Subcutaneous preadipocyte (primary cell): ENCODE measurements around the gene HS3ST6. TPM values are rescaled to one million over a fixed set of nuclear protein-coding genes. Genes with fewer than 3 reads are reported as not detected.

ENCODE experiments used
- small RNA-seq: library from RNA; depleted of rRNA; stranded (forward); fragments of <200 nt; gene quantifications from one replicate; pipeline ENCODE3, GENCODE V24; 2012
- total RNA-seq: library from RNA; depleted of rRNA; stranded (reverse); fragments of >200 nt; gene quantifications from 2 replicates; pipeline ENCODE4 v1.2.3, GENCODE V29; 2012

Gene HS3ST6
- not detected in 2 replicates for total RNA-seq

DNA sequence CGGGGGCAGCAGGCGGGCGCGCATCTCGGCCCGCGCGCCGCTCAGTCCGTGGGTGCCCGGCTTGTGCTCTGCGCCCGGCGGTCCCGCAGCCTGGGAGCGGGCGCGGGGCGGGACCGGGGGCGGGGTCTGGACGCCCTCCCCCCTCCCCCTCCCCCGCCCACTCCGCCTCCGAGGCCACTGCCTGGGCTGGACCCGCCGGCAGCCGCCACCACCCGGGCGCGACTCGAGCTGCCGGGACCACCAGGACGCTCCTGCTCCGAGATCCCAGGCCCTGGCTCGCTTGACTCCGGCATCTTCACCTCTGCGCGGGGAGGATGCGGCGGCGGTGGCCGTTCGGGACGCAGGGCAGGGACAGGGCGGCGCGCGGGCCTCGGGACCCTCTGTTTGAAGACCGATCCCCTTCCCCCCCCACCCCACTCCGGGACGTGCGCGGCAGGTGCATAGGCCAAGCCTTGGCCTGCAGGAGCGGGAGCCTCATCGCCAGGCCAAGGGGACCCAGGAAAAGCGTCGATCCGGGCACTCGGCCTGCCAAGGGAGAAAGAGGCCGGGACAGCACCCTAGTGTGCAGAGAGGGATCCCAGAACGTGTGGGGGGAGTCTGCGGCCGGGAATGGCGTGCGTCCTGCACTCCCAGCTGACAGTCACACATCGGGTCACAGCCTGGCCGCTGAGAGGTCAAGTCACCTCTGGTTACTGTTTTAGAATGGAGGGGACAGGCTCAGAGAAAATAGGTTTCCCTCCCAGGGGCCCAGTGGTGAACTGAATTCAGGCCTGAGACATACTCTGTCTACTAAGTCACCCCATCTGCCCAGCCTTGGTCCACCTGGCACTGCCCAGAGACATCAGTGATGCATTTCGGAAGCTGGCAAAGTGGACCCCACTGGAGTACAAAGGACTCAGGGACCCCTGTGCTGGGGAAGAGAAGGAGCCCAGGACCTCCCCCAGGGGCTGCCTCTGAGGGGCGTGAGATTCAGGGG lies at the start of gene HS3ST6:
TSS of gene HS3ST6 (minus strand) at position 65 of the 976 bp plus-strand sequence. CDS start 92 bp downstream, outside the sequence.

DNA sequence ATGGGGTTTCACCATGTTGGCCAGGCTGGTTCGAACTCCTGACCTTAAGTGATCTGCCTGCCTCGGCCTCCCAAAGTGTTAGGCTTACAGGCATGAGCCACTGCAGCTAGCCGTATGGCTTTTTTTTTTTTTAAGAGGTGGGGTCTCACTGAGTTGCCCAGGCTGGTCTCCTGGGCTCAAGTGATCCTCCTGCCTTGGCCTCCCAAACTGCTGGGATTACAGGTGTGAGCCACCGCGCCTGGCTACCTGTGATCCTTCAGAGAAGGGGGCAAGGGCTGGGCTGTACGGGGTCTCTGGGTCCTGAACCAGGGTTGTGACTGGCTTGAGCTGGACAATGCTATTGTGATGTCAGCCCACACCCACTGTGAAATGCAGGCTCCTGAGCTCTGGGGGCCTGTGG lies 48.2 kb upstream of the HS3ST6 start, which contains the start of gene RNF151:
TSS of gene RNF151 (plus strand) at position 397 of the 400 bp plus-strand sequence. CDS start 26 bp downstream, outside the sequence.

GRCh38 chr16:1964506-1965395 lies 46.5 kb upstream of the HS3ST6 start, which contains the start of gene RPS2:
TSS of gene RPS2 (minus strand) at chr16:1964826. CDS start at chr16:1964625, 201 bp downstream.

GRCh38 chr16:1959269-1960039 lies 41.2 kb upstream of the HS3ST6 start, which contains the start of gene NDUFB10:
TSS of gene NDUFB10 (plus strand) at chr16:1959538. CDS start at chr16:1959625, 87 bp downstream.

DNA sequence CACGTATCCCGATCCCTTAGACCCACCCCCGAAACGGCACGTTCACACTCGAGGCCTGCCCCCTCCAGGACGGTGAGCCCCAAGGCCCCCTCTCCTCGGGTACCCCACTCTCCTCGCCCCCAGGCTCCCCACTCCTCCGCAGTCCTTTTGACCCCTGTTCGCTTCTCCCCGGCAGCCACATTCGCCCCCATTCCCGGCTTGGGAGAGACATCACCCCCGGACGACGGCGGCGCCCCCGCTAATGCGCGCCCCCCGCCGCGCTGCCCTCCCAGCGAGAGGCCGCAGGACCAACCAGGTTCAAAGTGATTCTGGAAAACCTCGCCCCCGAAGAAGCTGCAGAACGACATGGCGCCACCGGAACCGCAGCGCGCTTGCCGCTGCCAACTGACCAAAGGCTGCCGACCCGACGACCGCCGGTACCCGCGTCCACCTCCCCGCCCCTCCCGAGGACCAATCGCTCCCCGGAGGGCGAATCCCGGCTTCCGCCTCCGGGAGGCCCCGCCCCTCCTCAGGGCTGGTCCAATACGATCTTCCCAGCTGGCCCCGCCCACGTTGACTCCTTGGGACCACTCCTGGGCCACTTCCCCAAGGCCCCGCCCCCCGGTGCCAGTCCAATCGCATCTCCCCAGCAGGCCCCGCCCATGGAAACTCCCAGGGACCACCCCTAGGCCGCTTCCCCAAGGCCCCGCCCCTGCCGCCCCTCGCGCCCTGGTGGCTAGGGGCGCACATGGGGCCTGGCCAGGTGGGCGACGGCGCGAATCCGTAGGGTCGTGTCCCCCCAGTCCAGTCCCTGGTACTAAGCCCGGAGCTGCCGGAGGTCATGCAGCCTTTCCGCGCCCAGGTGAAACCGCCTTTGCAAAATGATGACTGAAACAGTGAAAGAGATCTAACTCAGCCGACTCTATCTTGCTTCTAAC lies 24.9 kb upstream of the HS3ST6 start, which contains the start of gene MSRB1:
TSS of gene MSRB1 (minus strand) at position 390 of the 917 bp plus-strand sequence. CDS start at position 347, 43 bp downstream.

DNA sequence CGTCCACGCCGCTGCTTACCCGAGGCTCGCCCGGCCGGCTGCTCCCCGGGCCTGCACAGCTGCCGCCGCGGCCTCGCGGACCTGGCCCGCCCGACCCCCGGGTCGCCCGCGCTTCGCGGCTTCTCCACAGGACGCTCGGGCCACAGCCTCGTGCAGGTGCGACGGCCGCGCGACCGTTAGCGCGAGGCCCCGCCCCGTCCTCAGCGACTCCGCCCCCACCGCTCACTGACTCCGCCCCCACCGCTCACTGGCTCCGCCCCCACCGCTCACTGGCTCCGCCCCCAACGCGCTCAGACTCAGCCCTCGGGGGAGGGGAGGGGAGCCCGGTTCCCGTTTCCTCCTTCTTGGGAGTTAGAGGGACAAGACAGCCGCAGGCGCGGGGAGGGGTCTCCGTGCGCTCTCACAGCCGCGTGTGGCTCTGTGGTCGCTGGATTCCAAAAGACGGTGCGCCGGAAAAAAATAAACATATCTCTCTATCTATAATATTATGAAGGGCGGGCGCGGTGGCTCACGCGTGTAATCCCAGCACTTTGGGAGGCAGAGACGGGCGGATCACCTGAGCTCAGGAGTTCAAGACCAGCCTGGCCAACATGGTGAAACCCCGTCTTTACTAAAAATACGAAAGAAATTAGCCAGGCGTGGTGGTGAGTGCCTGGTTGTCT lies 46.1 kb downstream of the HS3ST6 start, which contains the start of gene MEIOB:
TSS of gene MEIOB (minus strand) at position 191 of the 662 bp plus-strand sequence. CDS start 3,989 bp downstream, outside the sequence.

Small RNAs within 50 kb of the gene (small RNA-seq; reads per million reads assigned to genes)
- gene SNORA10: not detected
- gene SNORA64: not detected

Other genes with a start within 250 kb of the HS3ST6 start
- 52.2 and 57.7 TPM in 2 replicates for gene JPT2, start 240.1 kb downstream of the HS3ST6 start, total RNA-seq
- gene MAPK8IP3, start 212.2 kb downstream of the HS3ST6 start, total RNA-seq: 40.4 and 57.9 TPM in 2 replicates
- 29.9 and 37.5 TPM in 2 replicates for gene NME3, start 146.9 kb downstream of the HS3ST6 start, total RNA-seq
- 11.7 and 18.4 TPM in 2 replicates for gene EME2, start 145.6 kb downstream of the HS3ST6 start, total RNA-seq
- gene MRPS34, start 145.3 kb downstream of the HS3ST6 start, total RNA-seq: 68.0 and 88.2 TPM in 2 replicates
- gene SPSB3, start 135.8 kb downstream of the HS3ST6 start, total RNA-seq: 20.3 and 27.2 TPM in 2 replicates
- 69.8 and 79.4 TPM in 2 replicates for gene NUBP2, start 135.5 kb downstream of the HS3ST6 start, total RNA-seq
- gene IGFALS, start 124.7 kb downstream of the HS3ST6 start, total RNA-seq: under 0.01 TPM in 1 of 2 replicates, not detected in the other
- 14.7 and 24.3 TPM in 2 replicates for gene HAGH, start 91.6 kb downstream of the HS3ST6 start, total RNA-seq
- 52.6 and 61.7 TPM in 2 replicates for gene FAHD1, start 91.2 kb downstream of the HS3ST6 start, total RNA-seq
- not detected in 2 replicates for gene MEIOB, start 46.3 kb downstream of the HS3ST6 start, total RNA-seq
- gene MSRB1, start 24.8 kb upstream of the HS3ST6 start, total RNA-seq: 12.7 and 15.4 TPM in 2 replicates
- not detected in 2 replicates for gene RPL3L, start 36.3 kb upstream of the HS3ST6 start, total RNA-seq
- 133 and 161 TPM in 2 replicates for gene NDUFB10, start 41.1 kb upstream of the HS3ST6 start, total RNA-seq
- 1,799 and 3,882 TPM in 2 replicates for gene RPS2, start 46.4 kb upstream of the HS3ST6 start, total RNA-seq
- gene RNF151, start 48.4 kb upstream of the HS3ST6 start, total RNA-seq: not detected in 2 replicates
- gene TBL3, start 53.6 kb upstream of the HS3ST6 start, total RNA-seq: 49.2 and 51.6 TPM in 2 replicates
- 0.39 TPM in 1 of 2 replicates, not detected in the other for gene NOXO1, start 63.1 kb upstream of the HS3ST6 start, total RNA-seq
- 9.9 and 13.1 TPM in 2 replicates for gene GFER, start 65.8 kb upstream of the HS3ST6 start, total RNA-seq
- gene SYNGR3, start 71.6 kb upstream of the HS3ST6 start, total RNA-seq: 0.73 and 1.4 TPM in 2 replicates
- 26.8 and 35.0 TPM in 2 replicates for gene ZNF598, start 91.4 kb upstream of the HS3ST6 start, total RNA-seq
- gene NPW, start 101.4 kb upstream of the HS3ST6 start, total RNA-seq: 1.5 TPM in 1 of 2 replicates, not detected in the other
- 4.8 and 5.1 TPM in 2 replicates for gene NHERF2, start 108.5 kb upstream of the HS3ST6 start, total RNA-seq
- gene NTHL1, start 129.4 kb upstream of the HS3ST6 start, total RNA-seq: 19.7 and 31.6 TPM in 2 replicates
- 56.2 and 62.2 TPM in 2 replicates for gene TSC2, start 129.6 kb upstream of the HS3ST6 start, total RNA-seq
- 95.8 and 107 TPM in 2 replicates for gene PKD1, start 217.5 kb upstream of the HS3ST6 start, total RNA-seq
- gene RAB26, start 230.2 kb upstream of the HS3ST6 start, total RNA-seq: under 0.01 and 0.20 TPM in 2 replicates
- 61.0 and 70.0 TPM in 2 replicates for gene TRAF7, start 237.4 kb upstream of the HS3ST6 start, total RNA-seq